ENCODE results near the gene SND1. TPM values are rescaled to one million over a fixed set of nuclear protein-coding genes. Genes with fewer than 3 reads are reported as not detected.

SND1 gene
- total and polyA plus RNA-seq, 4 donors: 59.4 to 214 (median 84.1) TPM

DNA sequence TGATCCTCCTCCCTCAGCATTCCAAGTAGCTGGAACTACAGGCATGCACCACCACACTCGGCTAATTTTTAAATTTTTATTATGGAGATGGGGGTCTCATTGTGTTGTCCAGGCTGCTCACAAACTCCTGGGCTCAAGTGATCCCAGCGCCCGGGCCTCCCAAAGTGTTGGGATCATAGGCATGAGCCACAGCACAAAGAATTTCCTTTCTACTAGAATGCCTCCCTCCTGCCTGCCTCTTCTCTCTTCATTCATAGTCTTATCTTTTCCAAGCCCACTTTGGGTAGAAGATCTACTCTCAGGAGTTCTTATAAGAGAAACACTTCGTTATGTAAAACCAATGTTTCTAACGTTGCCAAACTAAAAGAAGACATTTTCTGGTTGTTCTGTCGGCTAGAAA is 235.1 kb downstream of the SND1 start:
- WGBS: 95% methylated on average over 6 of the region's 6 CpGs
- H3K9me3 ChIP-seq (ENCODE audit: control insufficient read depth in 4 of 4, low read length in 3 of 4): no peaks in the 10 kb centered on the region
- H3K4me1 ChIP-seq (ENCODE audit: control insufficient read depth in 4 of 4, insufficient read depth in 4 of 4, low read length in 3 of 4): no peaks in the 10 kb centered on the region
- H3K9ac ChIP-seq (ENCODE audit: low read depth in 1 of 2, low read length in 2 of 2): no peak overlapping the region
- H3K27me3 ChIP-seq (ENCODE audit: control insufficient read depth in 4 of 4, insufficient read depth in 4 of 4, low read length in 3 of 4): no peaks in the 10 kb centered on the region
- DNase-seq (ENCODE audit: low spot score): no peak
- H3K4me3 ChIP-seq (ENCODE audit: low read depth in 1 of 3, low read length in 3 of 3): no peak overlapping the region
- peaks cover 3 to 16% (median 13%) of the 10 kb centered on the region in 4 donors for H3K36me3 ChIP-seq (ENCODE audit: control insufficient read depth in 4 of 4, insufficient read depth in 3 of 4, low read depth in 1 of 4, low read length in 3 of 4)
- H3K27ac ChIP-seq (ENCODE audit: low read depth in 1 of 2, low read length in 2 of 2): no peak overlapping the region
- TF ChIP-seq, protein P1, sequence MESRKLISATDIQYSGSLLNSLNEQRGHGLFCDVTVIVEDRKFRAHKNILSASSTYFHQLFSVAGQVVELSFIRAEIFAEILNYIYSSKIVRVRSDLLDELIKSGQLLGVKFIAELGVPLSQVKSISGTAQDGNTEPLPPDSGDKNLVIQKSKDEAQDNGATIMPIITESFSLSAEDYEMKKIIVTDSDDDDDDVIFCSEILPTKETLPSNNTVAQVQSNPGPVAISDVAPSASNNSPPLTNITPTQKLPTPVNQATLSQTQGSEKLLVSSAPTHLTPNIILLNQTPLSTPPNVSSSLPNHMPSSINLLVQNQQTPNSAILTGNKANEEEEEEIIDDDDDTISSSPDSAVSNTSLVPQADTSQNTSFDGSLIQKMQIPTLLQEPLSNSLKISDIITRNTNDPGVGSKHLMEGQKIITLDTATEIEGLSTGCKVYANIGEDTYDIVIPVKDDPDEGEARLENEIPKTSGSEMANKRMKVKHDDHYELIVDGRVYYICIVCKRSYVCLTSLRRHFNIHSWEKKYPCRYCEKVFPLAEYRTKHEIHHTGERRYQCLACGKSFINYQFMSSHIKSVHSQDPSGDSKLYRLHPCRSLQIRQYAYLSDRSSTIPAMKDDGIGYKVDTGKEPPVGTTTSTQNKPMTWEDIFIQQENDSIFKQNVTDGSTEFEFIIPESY (IDR thresholded peaks at IDR 0.05): no peak
- no peak for TF ChIP-seq YY1 (IDR thresholded peaks at IDR 0.05)
- TF ChIP-seq, protein P2, sequence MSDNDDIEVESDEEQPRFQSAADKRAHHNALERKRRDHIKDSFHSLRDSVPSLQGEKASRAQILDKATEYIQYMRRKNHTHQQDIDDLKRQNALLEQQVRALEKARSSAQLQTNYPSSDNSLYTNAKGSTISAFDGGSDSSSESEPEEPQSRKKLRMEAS (IDR thresholded peaks at IDR 0.05): no peak
- TF ChIP-seq FOXA1 (IDR thresholded peaks at IDR 0.05): no peak
- no peak for TF ChIP-seq GABPA (IDR thresholded peaks at IDR 0.05 in 1 of 2, conservative IDR thresholded peaks at IDR 0.05 in 1 of 2)
- no peak for TF ChIP-seq RXRA (IDR thresholded peaks at IDR 0.05)
- no peak for TF ChIP-seq HNF4G (IDR thresholded peaks at IDR 0.05)
- no peak for TF ChIP-seq TAF1 (conservative IDR thresholded peaks at IDR 0.05)
- TF ChIP-seq, protein P3, sequence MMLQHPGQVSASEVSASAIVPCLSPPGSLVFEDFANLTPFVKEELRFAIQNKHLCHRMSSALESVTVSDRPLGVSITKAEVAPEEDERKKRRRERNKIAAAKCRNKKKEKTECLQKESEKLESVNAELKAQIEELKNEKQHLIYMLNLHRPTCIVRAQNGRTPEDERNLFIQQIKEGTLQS (IDR thresholded peaks at IDR 0.05): no peak

DNA sequence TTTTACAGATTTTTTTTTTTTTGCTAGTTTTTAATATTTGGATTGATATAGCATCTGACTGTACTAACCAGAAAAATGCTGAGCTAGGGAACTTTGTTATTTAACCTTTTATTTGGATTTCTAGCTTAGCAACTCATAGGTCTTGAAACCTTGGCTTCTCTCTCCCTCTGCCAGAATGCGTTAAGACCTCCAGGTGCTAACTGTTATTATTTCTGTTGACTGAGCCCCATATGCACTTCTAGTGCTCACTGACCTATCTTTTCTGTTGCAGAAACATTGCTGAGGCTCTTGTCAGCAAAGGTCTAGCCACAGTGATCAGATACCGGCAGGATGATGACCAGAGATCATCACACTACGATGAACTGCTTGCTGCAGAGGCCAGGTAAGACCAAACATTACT is 235.6 kb downstream of the SND1 start:
- H3K27ac ChIP-seq (ENCODE audit: low read depth in 1 of 2, low read length in 2 of 2): no peak overlapping the region
- no peaks in the 10 kb centered on the region for H3K4me1 ChIP-seq (ENCODE audit: control insufficient read depth in 4 of 4, insufficient read depth in 4 of 4, low read length in 3 of 4)
- no peaks in the 10 kb centered on the region for H3K9me3 ChIP-seq (ENCODE audit: control insufficient read depth in 4 of 4, low read length in 3 of 4)
- H3K9ac ChIP-seq (ENCODE audit: low read depth in 1 of 2, low read length in 2 of 2): no peak overlapping the region
- 96% methylated on average over 3 of the region's 3 CpGs for WGBS
- peaks cover 3 to 17% (median 13%) of the 10 kb centered on the region in 4 donors for H3K36me3 ChIP-seq (ENCODE audit: control insufficient read depth in 4 of 4, insufficient read depth in 3 of 4, low read depth in 1 of 4, low read length in 3 of 4)
- H3K27me3 ChIP-seq (ENCODE audit: control insufficient read depth in 4 of 4, insufficient read depth in 4 of 4, low read length in 3 of 4): no peaks in the 10 kb centered on the region
- DNase-seq (ENCODE audit: low spot score): no peak
- H3K4me3 ChIP-seq (ENCODE audit: low read depth in 1 of 3, low read length in 3 of 3): no peak overlapping the region
- TF ChIP-seq SP1 (IDR thresholded peaks at IDR 0.05): no peak
- TF ChIP-seq GABPA (IDR thresholded peaks at IDR 0.05 in 1 of 2, conservative IDR thresholded peaks at IDR 0.05 in 1 of 2): no peak
- no peak for TF ChIP-seq RAD21 (IDR thresholded peaks at IDR 0.05)
- TF ChIP-seq, protein P1 (IDR thresholded peaks at IDR 0.05): no peak
- TF ChIP-seq YY1 (IDR thresholded peaks at IDR 0.05): no peak

DNA sequence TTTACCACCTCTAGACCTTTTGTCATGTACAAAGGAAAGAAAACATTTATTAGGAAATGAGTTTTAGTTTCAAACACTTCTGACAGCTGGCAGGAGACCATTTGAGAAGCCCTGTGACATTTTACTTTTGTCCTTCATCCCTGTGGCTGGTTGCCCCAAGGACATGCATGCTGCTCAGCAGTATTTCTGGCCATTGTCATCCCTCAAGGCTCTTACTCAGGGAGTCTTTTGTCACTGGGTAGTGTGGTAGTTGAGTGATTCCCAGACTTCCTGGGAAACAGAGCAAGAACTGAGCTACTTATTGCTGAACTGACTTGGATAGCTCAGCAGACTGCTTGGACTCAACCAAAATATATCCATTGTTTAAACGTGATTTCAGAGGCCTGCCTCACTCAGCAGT is 236.4 kb downstream of the SND1 start:
- no peak for DNase-seq (ENCODE audit: low spot score)
- no peaks in the 10 kb centered on the region for H3K27me3 ChIP-seq (ENCODE audit: control insufficient read depth in 4 of 4, insufficient read depth in 4 of 4, low read length in 3 of 4)
- H3K4me3 ChIP-seq (ENCODE audit: low read depth in 1 of 3, low read length in 3 of 3): no peak overlapping the region
- H3K27ac ChIP-seq (ENCODE audit: low read depth in 1 of 2, low read length in 2 of 2): no peak overlapping the region
- TF ChIP-seq HNF4G (IDR thresholded peaks at IDR 0.05) (no peak), YY1 (IDR thresholded peaks at IDR 0.05) (no peak), FOXA2 (IDR thresholded peaks at IDR 0.05) (no peak), SP1 (IDR thresholded peaks at IDR 0.05) (no peak), TAF1 (conservative IDR thresholded peaks at IDR 0.05) (no peak), RAD21 (IDR thresholded peaks at IDR 0.05) (no peak), EGR1 (IDR thresholded peaks at IDR 0.05; ENCODE audit: low read depth in 2 of 2) (no peak), JUND (IDR thresholded peaks at IDR 0.05) (no peak), NR2F2 (IDR thresholded peaks at IDR 0.05) (no peak)
- TF ChIP-seq, protein P4, sequence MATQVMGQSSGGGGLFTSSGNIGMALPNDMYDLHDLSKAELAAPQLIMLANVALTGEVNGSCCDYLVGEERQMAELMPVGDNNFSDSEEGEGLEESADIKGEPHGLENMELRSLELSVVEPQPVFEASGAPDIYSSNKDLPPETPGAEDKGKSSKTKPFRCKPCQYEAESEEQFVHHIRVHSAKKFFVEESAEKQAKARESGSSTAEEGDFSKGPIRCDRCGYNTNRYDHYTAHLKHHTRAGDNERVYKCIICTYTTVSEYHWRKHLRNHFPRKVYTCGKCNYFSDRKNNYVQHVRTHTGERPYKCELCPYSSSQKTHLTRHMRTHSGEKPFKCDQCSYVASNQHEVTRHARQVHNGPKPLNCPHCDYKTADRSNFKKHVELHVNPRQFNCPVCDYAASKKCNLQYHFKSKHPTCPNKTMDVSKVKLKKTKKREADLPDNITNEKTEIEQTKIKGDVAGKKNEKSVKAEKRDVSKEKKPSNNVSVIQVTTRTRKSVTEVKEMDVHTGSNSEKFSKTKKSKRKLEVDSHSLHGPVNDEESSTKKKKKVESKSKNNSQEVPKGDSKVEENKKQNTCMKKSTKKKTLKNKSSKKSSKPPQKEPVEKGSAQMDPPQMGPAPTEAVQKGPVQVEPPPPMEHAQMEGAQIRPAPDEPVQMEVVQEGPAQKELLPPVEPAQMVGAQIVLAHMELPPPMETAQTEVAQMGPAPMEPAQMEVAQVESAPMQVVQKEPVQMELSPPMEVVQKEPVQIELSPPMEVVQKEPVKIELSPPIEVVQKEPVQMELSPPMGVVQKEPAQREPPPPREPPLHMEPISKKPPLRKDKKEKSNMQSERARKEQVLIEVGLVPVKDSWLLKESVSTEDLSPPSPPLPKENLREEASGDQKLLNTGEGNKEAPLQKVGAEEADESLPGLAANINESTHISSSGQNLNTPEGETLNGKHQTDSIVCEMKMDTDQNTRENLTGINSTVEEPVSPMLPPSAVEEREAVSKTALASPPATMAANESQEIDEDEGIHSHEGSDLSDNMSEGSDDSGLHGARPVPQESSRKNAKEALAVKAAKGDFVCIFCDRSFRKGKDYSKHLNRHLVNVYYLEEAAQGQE (IDR thresholded peaks at IDR 0.05): no peak
- TF ChIP-seq, protein P1 (IDR thresholded peaks at IDR 0.05): no peak
- TF ChIP-seq, protein P2 (IDR thresholded peaks at IDR 0.05): no peak
- H3K4me1 ChIP-seq (ENCODE audit: control insufficient read depth in 4 of 4, insufficient read depth in 4 of 4, low read length in 3 of 4): no peaks in the 10 kb centered on the region
- no peak overlapping the region for H3K9ac ChIP-seq (ENCODE audit: low read depth in 1 of 2, low read length in 2 of 2)
- no peaks in the 10 kb centered on the region for H3K9me3 ChIP-seq (ENCODE audit: control insufficient read depth in 4 of 4, low read length in 3 of 4)
- H3K36me3 ChIP-seq (ENCODE audit: control insufficient read depth in 4 of 4, insufficient read depth in 3 of 4, low read depth in 1 of 4, low read length in 3 of 4): peaks cover 3 to 17% (median 13%) of the 10 kb centered on the region in 4 donors
- 71% methylated on average over 1 of the region's 1 CpG for WGBS

Data from liver (tissue), 9 donors.